HEK293T (cell line): ENCODE results near the gene KLHL20.
"Not testable (repeated sequence)": the region's sequence is repeated elsewhere in the genome, so short reads cannot be mapped to it uniquely, and the experiment has no call there.

Experiments used
- CTCF ChIA-PET: fragments of 350-600 bp; formaldehyde crosslinking; extraction: SDS; loops from one replicate; lab custom pipeline; 2021; ENCODE audit warnings: antibody characterized with exemption, inconsistent platforms; lab: Yijun Ruan, JAX
- POLR2A ChIA-PET: fragments of 350-600 bp; formaldehyde crosslinking; extraction: SDS; loops from one replicate; lab custom pipeline; 2020; ENCODE audit warnings: antibody characterized with exemption, inconsistent platforms; lab: Yijun Ruan, JAX
- DNase-seq: peaks from one replicate; pipeline ENCODE4 v3.0.0; 2012; ENCODE audit warnings: mixed read lengths; ENCODE audit errors: extremely low spot score
- ARNT ChIP-seq: fragments of 450-650 bp; IDR thresholded peaks from 2 replicates; pipeline ENCODE4 v1.6.1; 2017; ENCODE audit warnings: mild to moderate bottlenecking
- BHLHE40 ChIP-seq: fragments of 450-650 bp; IDR thresholded peaks from 2 replicates; pipeline ENCODE4 v1.6.1; 2016; ENCODE audit warnings: mild to moderate bottlenecking, moderate library complexity, borderline replicate concordance
- CTBP1 ChIP-seq: fragments of 450-650 bp; IDR thresholded peaks from 2 replicates; pipeline ENCODE4 v1.6.1; 2016; ENCODE audit warnings: borderline replicate concordance
- ELF4 ChIP-seq: fragments of 450-650 bp; IDR thresholded peaks from 2 replicates; pipeline ENCODE4 v1.6.1; 2017; ENCODE audit warnings: antibody characterized with exemption
- FOXA1 ChIP-seq: fragments of 450-650 bp; IDR thresholded peaks from 2 replicates; pipeline ENCODE4 v1.6.1; 2016; ENCODE audit warnings: mild to moderate bottlenecking
- FOXK2 ChIP-seq: fragments of 450-650 bp; IDR thresholded peaks from 2 replicates; pipeline ENCODE4 v1.6.1; 2016; ENCODE audit warnings: mild to moderate bottlenecking
- FOXM1 ChIP-seq: fragments of 450-650 bp; IDR thresholded peaks from 2 replicates; pipeline ENCODE4 v1.6.1; 2017; ENCODE audit warnings: mild to moderate bottlenecking, borderline replicate concordance
- HDGF ChIP-seq: fragments of 450-650 bp; IDR thresholded peaks from 2 replicates; pipeline ENCODE4 v1.6.1; 2017; ENCODE audit warnings: antibody characterized with exemption, borderline replicate concordance
- L3MBTL2 ChIP-seq: fragments of 450-650 bp; conservative IDR thresholded peaks from 2 replicates; pipeline ENCODE4 v1.6.1; 2016; ENCODE audit warnings: mild to moderate bottlenecking
- LEF1 ChIP-seq: fragments of 450-650 bp; IDR thresholded peaks from 2 replicates; pipeline ENCODE4 v1.6.1; 2017; ENCODE audit warnings: mild to moderate bottlenecking, borderline replicate concordance
- NFRKB ChIP-seq: fragments of 450-650 bp; IDR thresholded peaks from 2 replicates; pipeline ENCODE4 v1.6.1; 2016; ENCODE audit warnings: mild to moderate bottlenecking, moderate library complexity
- SP1 ChIP-seq: fragments of 450-650 bp; IDR thresholded peaks from 2 replicates; pipeline ENCODE4 v1.6.1; 2017
- SUZ12 ChIP-seq: fragments of 450-650 bp; IDR thresholded peaks from 2 replicates; pipeline ENCODE4 v1.6.1; 2016; ENCODE audit warnings: mild to moderate bottlenecking
- TARDBP ChIP-seq: fragments of 450-650 bp; IDR thresholded peaks from 2 replicates; pipeline ENCODE4 v1.6.1; 2016
- ZNF384 ChIP-seq: fragments of 450-650 bp; IDR thresholded peaks from 2 replicates; pipeline ENCODE4 v1.6.1; 2016
- TF ChIP-seq, protein P1 (sequence below): fragments of 450-650 bp; IDR thresholded peaks from 2 replicates; pipeline ENCODE4 v1.6.1; 2016

The KLHL20 gene

GRCh38 chr1:173717238-173717637 is 2.5 kb downstream of the KLHL20 start:
- ChIA-PET CTCF (no interaction called here), POLR2A (no interaction called here)
- DNase-seq: no peak
- TF ChIP-seq L3MBTL2 (no peak), SP1 (no peak), SUZ12 (no peak), BHLHE40 (no peak), ARNT (no peak), FOXK2 (no peak), FOXM1 (no peak), FOXA1 (no peak), LEF1 (no peak), ZNF384 (no peak), HDGF (no peak), TARDBP (no peak), CTBP1 (no peak), ELF4 (no peak), NFRKB (no peak)
- TF ChIP-seq, protein P1, sequence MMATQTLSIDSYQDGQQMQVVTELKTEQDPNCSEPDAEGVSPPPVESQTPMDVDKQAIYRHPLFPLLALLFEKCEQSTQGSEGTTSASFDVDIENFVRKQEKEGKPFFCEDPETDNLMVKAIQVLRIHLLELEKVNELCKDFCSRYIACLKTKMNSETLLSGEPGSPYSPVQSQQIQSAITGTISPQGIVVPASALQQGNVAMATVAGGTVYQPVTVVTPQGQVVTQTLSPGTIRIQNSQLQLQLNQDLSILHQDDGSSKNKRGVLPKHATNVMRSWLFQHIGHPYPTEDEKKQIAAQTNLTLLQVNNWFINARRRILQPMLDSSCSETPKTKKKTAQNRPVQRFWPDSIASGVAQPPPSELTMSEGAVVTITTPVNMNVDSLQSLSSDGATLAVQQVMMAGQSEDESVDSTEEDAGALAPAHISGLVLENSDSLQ: no peak

DNA sequence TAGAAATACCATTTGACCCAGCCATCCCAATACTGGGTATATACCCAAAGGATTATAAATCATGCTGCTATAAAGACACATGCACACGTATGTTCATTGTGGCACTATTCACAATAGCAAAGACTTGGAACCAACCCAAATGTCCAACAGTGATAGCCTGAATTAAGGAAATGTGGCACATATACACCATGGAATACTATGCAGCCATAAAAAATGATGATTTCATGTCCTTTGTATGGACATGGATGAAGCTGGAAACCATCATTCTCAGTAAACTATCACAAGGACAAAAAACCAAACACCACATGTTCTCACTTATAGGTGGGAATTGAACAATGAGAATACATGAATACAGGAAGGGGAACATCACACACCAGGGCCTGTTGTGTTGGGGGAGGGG is 16.6 kb downstream of the KLHL20 start:
- DNase-seq, POLR2A ChIA-PET, CTCF ChIA-PET: not testable (repeated sequence)

DNA sequence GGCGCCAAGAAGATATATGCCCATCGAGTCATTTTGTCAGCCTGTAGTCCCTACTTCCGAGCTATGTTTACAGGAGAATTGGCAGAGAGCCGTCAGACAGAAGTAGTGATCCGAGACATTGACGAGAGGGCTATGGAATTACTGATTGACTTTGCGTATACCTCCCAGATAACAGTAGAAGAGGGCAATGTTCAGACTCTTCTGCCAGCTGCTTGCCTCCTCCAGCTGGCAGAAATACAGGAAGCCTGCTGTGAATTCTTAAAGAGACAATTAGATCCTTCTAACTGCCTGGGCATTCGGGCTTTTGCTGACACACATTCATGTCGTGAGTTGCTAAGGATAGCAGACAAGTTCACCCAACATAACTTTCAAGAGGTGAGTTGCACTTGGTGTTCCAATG is 19.1 kb downstream of the KLHL20 start:
- ChIA-PET POLR2A (interaction anchor here (2.1 kb wide), 1 partner anchor 19 kb away, joined by 9 read pairs; the partner anchor contains the start of gene KLHL20), CTCF (no interaction called here)
- no peak for DNase-seq
- TF ChIP-seq HDGF: no peak
- TF ChIP-seq ARNT: no peak
- TF ChIP-seq FOXM1: no peak
- no peak for TF ChIP-seq ELF4
- TF ChIP-seq BHLHE40: no peak
- no peak for TF ChIP-seq SUZ12
- no peak for TF ChIP-seq SP1
- TF ChIP-seq, protein P1: no peak
- TF ChIP-seq CTBP1: no peak
- TF ChIP-seq TARDBP: no peak
- no peak for TF ChIP-seq FOXK2
- no peak for TF ChIP-seq FOXA1
- no peak for TF ChIP-seq ZNF384
- TF ChIP-seq L3MBTL2: no peak
- no peak for TF ChIP-seq LEF1

- DNase-seq, POLR2A ChIA-PET: not testable (repeated sequence)
- CTCF ChIA-PET: interaction anchor here (0.9 kb wide), 1 partner anchor 16 kb away, joined by 11 read pairs; no protein-coding TSS in a partner anchor
Observed at GRCh38 chr1:173736104-173736503, 21.3 kb downstream of the KLHL20 start.

DNA sequence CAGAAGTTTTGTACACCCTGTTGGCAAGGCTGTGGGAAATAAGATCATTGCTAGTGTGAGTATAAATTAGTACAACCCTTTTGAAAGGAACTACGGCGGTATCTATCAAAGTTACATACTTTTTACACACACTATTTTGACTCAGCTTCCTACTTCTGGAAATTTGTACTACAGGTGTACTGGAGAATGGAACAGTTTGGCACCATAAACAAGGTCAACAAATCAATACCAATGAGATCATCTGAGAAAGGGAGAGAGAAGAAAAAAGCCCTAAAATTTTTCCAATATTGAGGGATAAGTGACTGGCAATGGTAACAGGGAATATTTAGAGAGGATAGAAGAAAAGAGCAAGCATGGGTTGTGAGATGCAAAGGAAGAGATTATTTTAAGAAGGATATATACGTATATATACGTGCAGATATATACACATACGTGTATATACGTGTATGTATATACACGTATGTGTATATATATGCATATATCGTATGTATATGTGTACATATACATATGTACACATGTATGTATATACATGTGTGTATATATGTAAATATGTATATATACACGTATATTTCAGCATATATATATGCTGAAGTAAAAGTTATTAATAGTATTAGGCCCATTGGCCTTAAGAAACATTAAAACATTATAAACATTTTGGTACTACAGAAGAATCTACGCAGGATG is 27.6 kb downstream of the KLHL20 start:
- no peak for DNase-seq
- CTCF ChIA-PET: interaction anchor here (0.6 kb wide), 1 partner anchor 13 kb away, joined by 6 read pairs; no protein-coding TSS in a partner anchor
- POLR2A ChIA-PET: no interaction called here
- TF ChIP-seq FOXA1 (no peak), LEF1 (no peak), L3MBTL2 (no peak), ARNT (no peak), HDGF (no peak), FOXM1 (no peak), TARDBP (no peak), NFRKB (no peak), ZNF384 (no peak), SUZ12 (no peak)
- TF ChIP-seq, protein P1: no peak

GRCh38 chr1:173744651-173745050 is 29.9 kb downstream of the KLHL20 start:
- CTCF ChIA-PET: no interaction called here
- DNase-seq: no peak
- POLR2A ChIA-PET: no interaction called here
- TF ChIP-seq FOXA1 (no peak), L3MBTL2 (no peak), TARDBP (no peak), HDGF (no peak), SUZ12 (no peak)

GRCh38 chr1:173749137-173749536 is 34.4 kb downstream of the KLHL20 start:
- no peak for DNase-seq
- no peak for TF ChIP-seq TARDBP
- TF ChIP-seq ARNT: no peak
- no peak for TF ChIP-seq HDGF
- TF ChIP-seq FOXM1: no peak
- POLR2A ChIA-PET: no interaction called here
- CTCF ChIA-PET: no interaction called here
